ENCODE results near the gene DGKQ. TPM values are rescaled to one million over a fixed set of nuclear protein-coding genes. Genes with fewer than 3 reads are reported as not detected.

DGKQ gene
- total and polyA plus RNA-seq, 2 experiments from 2014 or later, result 4.0 to 22.4 TPM

GRCh38 chr4:1015746-1016145, 42.4 kb upstream of the DGKQ start:
- H3K36me3 Mint-ChIP-seq (ENCODE audit: low read depth), result no peaks in the 10 kb centered on the region; the same call in 2 of the 3 replicates
- Histone ChIP-seq H3K4me2 (no peak overlapping the region), H3K79me2 (replicated peaks; ENCODE audit: insufficient read depth) (0 out of 2 replicates have a peak, but pooled peaks cover 3% of the 10 kb centered on the region), H3K27me3 (ENCODE audit: insufficient read depth) (peaks cover 4% of the 10 kb centered on the region), H3K9me2 (ENCODE audit: insufficient read depth) (no peaks in the 10 kb centered on the region), H3K4me1 (ENCODE audit: insufficient read depth) (no peaks in the 10 kb centered on the region; the same call in 1 of the 2 replicates), H4K20me1 (replicated peaks; ENCODE audit: insufficient read depth) (peaks cover 6% of the 10 kb centered on the region; the same call in 1 of the 2 replicates), H2AFZ (no peak overlapping the region), H3K27ac (ENCODE audit: low read depth) (no peak overlapping the region), H3K4me3 (no peak overlapping the region), H3F3A (replicated peaks; ENCODE audit: low read depth) (0 out of 2 replicates have a peak, but pooled peaks cover under 1% of the 10 kb centered on the region), H3K36me3 (ENCODE audit: insufficient read depth) (no peaks in the 10 kb centered on the region)
- DNase-seq (ENCODE audit: low spot score) (no peak), ATAC-seq (no peak)
- H3K4me3 Mint-ChIP-seq, result no peak overlapping the region
- no peak overlapping the region for H3K27ac Mint-ChIP-seq
- peaks cover 7% of the 10 kb centered on the region for H3K27me3 Mint-ChIP-seq (ENCODE audit: insufficient read depth, low read depth, poor library complexity)
- H3K4me1 Mint-ChIP-seq, result peaks cover under 1% of the 10 kb centered on the region; the same call in 2 of the 3 replicates
- TF ChIP-seq ZNF114 (CRISPR knock-in tag; IDR thresholded peaks at IDR 0.05) (no peak), JUNB (IDR thresholded peaks at IDR 0.05; ENCODE audit: unreplicated experiment) (no peak), STAT1 (IDR thresholded peaks at IDR 0.05; ENCODE audit: unreplicated experiment) (no peak), ZNF462 (CRISPR knock-in tag; IDR thresholded peaks at IDR 0.05) (no peak), ETS1 (IDR thresholded peaks at IDR 0.05) (no peak), REST (IDR thresholded peaks at IDR 0.05; ENCODE audit: unreplicated experiment) (no peak), CTCF (conservative IDR thresholded peaks at IDR 0.05; ENCODE audit: low read depth in 2 of 2) (no peak), CREB1 (CRISPR knock-in tag; IDR thresholded peaks at IDR 0.05; ENCODE audit: low read depth) (no peak), EZH2phosphoT487 (IDR thresholded peaks at IDR 0.05; ENCODE audit: unreplicated experiment) (no peak), POLR2AphosphoS5 (IDR thresholded peaks at IDR 0.05; ENCODE audit: low read depth) (no peak), EZH2 (IDR thresholded peaks at IDR 0.05; ENCODE audit: low read depth, unreplicated experiment) (no peak), ZNF331 (CRISPR knock-in tag; IDR thresholded peaks at IDR 0.05; ENCODE audit: low read depth) (no peak), NANOG (IDR thresholded peaks at IDR 0.05; ENCODE audit: borderline replicate concordance) (no peak)
- H3K9me3 Mint-ChIP-seq, result no peaks in the 10 kb centered on the region

All from GM23338 (cell line).